GM19328 (cell line): ENCODE measurements around the gene GALNT16.
"Not testable (repeated sequence)": the region's sequence is repeated elsewhere in the genome, so short reads cannot be mapped to it uniquely, and the experiment has no call there.

ENCODE experiments used
- ATAC-seq: cut with Tn5 transposase; IDR thresholded peaks from one replicate; pipeline ENCODE4 v1.9.1; 2021; ENCODE audit warnings: mild to moderate bottlenecking, moderate library complexity; ENCODE audit not compliant: unreplicated experiment

GALNT16 gene

DNA sequence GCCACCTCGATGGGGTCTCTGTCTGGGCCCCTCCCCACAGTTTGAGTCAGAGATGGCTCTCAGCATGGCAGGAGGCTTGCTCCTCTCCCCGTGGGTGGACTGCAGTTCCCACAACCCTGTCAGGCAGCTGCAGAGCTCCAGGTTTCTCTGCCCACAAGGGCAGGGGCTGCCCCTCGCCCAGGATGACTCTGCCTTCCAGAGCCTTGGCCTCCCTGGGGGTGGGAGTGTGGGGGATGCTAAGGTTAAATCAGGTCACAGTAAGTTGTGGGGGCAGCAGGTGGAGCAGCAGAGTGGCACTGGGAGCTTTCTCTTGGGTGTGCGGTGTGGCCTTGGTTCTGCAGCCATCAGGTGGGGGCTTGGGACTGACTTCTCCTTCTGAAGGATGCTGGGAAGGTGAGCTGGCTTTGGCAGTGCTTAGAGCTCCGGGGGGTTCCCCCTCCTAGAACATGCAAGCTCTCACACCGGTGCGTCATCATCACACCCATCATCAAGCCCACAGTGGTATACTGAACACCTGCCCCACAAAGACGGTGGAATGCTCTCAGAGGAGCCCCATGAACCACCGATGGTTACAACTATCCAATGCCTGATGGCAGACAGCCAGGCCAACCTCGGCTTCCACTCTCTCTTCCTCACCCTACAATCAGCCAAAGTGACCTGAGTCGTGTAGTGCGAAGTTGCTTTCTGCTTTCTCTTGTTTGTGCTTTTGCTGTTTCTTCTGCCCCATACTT is 98.4 kb downstream of the GALNT16 start:
- ATAC-seq = no peak

DNA sequence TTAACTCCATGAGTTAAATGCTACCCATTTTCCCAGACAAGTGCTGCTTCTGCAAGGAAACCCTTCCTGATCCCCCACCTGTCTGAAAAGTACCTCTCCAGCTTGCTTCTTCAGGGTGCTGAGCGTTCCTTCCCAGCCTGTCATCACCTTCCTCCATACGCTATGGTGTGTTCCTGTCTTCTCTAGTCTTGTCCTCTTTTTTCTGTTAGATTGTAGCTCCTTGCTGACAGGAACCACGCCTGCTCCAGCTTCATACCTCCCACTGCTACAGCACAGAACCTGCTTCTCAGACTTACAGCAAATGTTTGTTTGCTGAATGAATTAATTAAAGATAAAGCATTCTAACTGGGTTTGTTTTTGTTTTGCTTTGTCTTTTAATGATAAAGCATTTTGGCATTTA is 99.0 kb downstream of the GALNT16 start:
- ATAC-seq = no peak

DNA sequence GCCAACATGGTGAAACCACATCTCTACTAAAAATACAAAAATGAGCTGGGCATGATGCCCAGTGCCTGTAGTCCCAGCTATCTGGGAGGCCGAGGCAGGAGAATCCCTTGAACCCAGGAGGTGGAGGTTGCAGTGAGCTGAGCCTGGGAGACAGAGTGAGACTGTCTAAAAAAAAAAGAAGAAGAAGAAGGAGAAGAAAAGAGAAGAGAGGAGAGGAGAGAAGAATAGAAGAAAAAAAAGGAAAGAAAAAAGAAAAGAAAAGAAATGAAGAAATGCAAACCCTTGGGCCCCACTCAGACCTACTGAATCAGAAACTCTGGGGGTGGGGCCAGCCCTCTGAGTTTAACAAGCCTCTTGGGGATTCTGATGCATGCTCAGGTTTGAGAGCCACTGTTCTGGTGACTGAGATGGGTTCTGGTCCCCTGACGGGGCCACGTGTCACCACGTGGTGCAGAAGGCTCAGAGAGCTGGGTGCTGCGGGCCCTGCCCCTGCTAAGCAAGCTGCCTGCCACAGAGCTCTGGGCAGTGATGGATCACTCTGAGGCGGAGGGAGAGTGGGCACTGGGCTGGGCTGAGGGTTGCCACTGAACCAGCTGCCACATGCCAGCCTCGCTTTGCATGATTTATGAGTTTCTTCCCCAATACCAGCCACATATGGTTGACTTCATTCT is 100.6 kb downstream of the GALNT16 start:
- ATAC-seq = no peak

DNA sequence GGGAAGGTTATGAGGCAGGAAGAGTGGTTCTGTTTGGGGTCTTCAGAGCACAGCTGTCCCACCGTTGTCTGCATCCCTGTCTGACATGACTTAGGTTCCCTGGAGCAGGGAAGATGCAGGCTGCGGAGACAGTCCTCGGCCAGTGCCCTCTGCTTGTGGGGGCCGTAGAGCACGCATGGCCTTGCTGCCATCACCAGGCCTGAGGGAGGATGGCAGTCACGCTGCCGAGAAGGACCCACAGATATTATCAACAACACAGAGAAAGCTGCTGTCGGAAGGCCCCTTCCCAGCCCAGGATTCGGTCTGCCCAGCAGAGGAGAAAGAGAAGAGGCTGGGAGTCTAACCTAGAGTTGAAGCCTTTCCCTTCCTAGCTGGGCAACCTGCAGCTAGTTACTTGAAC is 103.1 kb downstream of the GALNT16 start:
- no peak for ATAC-seq

DNA sequence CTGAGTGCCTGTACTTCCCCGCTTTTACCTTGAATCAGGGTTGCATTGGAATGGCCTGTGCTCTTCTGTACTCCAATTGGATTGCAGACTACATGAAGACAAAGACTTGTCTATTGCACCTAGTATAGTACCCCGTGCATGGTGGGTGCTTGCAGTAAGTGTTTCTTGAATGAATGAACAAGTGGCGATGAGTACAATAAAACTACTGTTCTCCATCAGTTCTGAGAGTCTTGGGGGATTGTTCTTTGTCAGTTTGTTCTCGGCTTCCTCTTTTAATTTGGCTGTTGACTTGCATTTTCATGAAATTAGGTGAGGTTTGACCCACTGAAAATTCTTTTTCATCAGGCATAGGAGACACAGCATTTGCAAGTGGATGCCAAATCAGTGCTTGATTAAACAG is 104.0 kb downstream of the GALNT16 start:
- ATAC-seq = no peak

DNA sequence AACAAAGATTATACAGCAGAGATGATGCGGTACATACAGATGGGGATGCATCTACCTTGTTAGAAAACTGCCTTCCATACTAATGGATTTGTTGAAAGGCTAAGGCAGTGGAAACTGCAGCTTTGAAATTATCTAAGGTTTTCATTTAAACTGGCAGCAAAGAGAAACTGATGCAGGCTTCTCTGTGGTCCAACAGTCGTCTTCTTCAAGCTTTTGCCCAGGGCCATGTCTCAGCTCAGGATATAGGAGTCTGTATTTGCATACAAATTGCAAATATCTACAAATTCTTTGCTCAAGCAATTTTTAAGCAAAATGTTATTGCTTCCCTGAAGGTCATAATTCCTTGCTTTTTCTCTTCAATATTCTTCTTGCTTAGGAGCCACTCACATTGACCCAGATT is 104.4 kb downstream of the GALNT16 start:
- no peak for ATAC-seq

DNA sequence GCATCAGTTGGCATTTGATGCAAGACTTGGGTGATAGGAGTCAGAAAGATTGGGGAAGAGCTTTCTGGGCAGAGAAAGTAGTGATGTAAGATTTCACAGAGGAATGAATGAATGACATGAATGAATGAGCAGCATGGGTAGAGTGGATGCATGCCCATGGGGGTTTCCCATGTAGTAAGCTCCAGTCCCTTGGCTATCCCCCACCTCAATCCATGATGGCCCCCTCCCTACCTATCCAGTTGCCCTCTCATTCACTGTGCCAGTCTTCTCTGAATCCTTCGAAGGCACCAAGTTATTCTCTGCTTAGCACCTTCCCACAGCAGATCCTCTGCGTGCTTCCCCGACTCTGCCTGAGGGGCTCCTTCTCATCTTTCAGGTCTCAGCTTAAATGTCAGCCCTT is 106.1 kb downstream of the GALNT16 start:
- ATAC-seq = no peak

DNA sequence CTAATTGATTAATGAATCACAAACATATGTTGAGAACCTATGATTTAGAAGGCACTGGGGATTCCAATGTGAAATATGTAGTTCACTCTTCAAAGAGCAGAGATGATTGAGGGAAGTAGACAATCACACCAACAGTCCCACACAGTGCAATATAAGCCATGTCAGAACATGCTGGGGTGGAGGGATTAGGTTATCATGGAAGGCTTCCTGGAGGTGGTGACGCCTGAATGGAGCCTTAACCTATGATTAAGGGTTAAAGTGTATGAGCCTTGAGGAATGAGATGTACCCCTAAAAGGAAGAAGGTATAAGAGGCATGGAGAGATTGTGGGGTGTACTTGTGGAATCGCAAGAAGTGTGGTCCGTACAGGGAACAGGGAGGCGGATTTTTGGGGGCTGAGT is 106.8 kb downstream of the GALNT16 start:
- ATAC-seq = no peak

DNA sequence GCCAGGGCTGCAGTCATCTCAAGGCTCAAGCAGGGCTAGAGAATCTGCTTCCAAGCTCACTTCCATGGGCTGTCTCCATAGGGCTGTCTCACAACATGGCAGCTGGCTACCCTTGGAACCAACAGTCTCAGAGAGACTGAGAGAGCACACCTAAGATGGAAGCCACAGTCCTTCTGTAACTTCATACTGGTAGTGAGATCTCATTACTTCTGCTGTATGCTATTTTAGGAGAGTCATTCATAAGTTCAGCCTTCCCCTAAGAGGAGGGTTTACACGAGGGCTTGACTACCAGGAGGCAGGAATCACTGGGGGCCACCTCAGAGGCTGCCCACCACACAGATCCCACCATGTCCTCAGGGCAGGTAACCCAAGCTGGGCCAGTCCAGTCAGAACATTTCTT is 108.4 kb downstream of the GALNT16 start:
- ATAC-seq = no peak

DNA sequence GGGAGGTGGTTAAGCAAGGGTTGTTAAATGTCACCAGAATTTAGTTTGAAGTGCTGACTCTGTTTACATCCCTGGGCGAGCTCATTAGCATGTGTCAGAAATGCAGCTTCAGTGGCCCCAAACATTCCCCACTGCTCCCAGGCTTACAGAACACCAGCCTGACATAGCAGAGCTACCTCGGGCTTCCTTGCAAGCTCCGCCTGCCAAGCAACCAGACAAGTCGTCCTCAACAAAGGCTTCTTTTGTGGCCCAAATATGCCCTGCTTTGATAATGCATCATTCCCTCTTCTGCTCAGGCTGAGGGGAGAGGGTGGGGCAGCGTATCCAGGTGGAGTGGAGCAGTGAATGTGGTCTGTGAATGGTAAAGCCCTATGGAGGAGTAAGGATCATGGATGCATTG is 110.1 kb downstream of the GALNT16 start:
- no peak for ATAC-seq

DNA sequence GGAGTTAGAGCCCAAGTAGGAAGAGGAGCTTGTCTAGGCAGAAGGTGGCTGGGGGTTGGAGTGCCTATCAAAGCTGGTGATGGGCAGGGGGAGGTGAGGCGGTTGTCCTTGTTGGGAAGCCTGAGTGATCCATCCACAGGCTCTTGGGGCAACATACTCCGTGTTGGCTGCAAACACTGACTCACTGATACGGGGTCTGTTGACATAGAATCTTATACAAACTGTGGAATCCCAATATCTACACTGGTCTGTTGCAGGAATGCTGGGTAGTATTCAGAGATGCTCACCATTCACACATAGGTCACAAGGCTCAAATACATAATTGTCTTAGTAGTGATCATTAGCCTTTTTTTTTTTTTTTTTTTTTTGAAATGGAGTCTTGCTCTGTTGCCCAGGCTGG is 112.2 kb downstream of the GALNT16 start:
- ATAC-seq = no peak

DNA sequence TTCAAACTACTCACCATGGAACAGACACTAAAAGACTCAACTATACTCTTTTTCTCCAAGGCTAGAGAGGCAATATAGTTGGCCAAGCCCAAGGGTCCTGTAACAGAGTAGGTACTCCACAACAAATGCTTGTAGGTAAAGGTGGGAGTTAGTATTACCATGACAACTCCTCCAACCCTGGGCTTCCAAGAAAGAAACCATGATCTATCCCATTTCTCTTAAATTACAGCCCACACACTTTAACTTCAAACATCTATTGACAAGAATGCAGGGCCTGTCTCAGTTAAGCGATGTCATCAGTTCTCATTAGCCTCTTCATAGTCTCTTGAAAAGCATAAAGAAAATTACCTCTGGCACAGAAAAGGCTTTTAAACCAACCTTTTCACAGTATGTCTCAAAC is 113.1 kb downstream of the GALNT16 start:
- ATAC-seq = no peak

DNA sequence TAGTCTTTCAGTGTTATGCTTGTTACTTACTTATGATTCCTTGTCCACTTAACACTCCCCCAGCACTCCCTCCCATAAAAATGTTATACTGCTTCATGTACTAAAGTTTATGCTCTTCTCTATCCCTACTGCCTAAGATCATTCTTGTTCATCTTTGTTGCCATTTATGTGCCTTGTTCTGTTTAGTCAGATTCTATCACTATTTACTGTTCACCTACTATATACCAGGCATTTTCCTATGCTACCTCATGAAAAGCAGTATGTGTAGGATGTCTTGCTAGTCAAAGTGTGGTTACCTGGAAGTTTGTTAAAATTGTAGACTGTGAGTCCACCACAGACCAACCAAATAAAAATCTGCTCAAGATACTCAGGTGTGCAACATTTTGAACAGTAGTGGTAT is 114.3 kb downstream of the GALNT16 start:
- no peak for ATAC-seq

DNA sequence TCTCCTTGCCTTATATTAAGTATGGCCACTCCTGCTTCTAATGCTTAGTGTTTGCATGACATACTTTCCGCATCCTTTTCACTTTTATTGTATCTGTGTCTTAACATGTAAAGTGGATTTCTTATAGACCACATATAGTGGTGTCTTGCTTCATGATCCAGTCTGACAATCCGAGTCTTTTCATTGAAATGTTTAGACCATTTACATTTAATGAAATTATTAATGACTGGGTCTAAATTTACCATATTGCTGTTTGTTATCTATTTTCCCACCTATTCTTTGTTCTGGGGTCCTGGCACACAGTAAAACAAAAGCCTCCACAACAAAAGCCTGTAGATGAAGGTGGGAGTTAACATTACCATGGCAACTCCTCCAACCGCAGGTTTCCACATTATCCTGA is 115.2 kb downstream of the GALNT16 start:
- no peak for ATAC-seq

DNA sequence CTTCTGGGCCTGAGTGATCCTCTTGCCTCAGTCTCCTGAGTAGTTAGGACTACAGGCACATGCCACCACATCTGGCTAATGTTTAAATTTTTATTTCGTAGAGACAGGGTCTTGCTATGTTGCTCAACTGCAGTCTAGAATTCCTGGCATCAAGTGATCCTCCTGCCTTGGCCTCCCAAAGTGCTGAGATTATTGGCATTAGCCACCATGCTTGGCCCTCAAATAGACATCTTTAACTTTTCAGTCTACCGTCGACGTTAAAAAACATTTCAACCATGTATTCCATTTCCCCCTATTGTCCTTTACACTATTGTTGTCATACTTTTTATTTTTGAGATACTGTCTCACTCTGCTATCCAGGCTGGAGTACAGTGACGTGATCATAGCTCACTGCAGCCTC is 115.8 kb downstream of the GALNT16 start:
- no peak for ATAC-seq

DNA sequence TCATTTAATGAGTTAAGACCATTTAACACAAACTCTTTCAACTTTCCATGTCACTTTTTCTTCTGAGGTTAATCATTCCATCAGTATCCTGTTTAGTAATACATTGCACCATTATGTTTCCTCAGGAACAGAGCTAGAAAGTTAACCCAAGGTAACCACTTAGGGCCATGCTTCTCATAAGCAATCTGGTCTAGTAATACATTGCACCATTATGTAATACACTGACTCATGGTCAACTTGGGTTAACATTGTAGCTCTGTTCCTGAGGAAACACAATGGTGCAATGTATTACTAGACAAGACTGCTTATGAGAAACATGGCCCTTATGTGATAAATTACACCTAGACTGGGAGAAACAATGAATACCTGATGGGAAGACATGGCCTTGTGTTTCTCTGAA is 116.5 kb downstream of the GALNT16 start:
- no peak for ATAC-seq

DNA sequence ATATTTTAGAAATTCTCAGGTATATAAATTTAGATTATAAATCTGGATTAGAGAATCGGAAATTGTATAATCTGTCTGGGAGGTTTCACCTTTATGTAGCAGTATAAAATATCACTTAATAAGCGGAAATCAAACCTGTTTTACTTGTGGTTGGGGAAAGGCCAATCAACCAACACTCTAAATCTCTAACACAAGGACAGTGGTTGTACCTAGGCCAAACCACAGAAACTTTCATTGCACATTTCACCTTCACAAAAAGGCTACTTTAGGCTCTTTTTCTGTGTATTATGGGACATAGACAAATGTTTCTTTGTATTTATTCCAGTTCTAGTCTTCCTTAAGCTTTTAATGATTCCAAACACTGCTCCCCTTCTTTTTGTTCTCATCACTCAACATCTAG is 118.3 kb downstream of the GALNT16 start:
- ATAC-seq = no peak

DNA sequence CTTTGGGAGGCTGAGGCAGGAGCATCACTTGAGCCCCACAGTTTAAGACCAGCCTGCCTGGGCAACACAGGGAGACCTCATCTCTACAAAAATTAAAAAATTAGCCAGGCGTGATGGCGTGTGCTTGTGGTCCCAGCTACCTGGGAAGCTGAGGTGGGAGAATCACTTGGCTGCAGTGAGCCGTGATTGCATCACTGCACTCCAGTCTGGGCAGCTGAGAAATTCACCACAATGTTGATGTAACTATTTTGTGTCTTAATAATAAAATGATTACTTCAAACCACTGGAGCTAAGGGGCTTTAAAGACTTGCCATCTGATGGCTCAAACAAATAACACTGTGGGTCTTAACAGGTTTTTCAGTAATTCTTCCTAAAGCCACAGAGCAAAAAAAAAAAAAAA is 127.4 kb downstream of the GALNT16 start:
- ATAC-seq = no peak

DNA sequence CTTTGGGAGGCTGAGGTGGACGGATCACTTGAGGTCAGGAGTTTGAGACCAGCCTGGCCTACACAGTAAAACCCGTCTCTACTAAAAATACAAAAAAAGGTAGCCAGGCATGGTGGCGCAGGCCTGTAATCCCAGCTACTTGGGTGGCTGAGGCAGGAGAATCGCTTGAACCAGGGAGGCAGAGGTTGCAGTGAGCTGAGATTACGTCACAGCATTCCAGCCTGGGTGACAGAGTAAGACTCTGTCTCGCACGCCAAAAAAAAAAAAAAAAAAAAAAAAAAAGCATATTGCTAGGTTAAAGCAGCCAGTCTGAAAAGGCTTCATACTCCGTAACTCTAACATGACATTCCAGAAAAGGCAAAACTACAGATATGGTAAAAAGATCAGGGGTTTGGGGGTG is 131.4 kb downstream of the GALNT16 start:
- ATAC-seq = not testable (repeated sequence)

DNA sequence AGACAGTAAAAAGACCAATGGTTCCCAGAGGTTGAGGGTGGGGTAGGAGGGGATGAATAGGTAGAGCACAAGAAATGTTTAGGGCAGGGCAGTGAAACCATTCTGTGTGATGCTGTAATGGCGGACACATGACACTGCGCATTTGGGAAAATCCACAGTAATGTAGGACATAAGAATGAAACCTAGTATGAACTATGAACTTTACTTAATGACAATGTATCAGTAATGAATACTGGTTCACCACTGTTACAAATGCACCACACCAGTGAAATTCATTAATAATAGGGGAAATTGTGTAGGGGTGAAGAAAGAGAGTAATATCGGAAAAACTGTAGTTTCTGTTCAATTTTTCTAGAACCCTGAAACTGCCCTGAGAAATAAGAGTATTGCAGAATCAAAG is 132.5 kb downstream of the GALNT16 start:
- no peak for ATAC-seq

DNA sequence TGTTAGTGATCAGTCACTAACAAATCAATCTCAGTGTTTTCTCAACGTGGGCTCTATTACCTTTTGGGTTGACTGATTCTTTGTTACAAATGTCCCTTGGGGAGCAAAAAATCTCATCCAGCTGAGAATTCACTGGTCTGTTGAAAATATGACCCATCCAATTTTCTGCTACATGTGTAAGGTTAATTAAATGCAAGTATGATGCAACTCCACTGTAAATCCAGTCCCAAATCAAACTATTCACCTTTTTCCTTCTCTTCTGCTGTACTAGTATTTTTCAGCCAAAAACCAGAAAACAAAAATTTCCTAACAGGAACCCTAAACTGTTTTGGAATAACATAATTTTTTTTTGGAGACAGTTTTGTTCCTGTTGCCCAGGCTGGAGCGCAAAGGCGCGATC is 136.0 kb downstream of the GALNT16 start:
- ATAC-seq = no peak

DNA sequence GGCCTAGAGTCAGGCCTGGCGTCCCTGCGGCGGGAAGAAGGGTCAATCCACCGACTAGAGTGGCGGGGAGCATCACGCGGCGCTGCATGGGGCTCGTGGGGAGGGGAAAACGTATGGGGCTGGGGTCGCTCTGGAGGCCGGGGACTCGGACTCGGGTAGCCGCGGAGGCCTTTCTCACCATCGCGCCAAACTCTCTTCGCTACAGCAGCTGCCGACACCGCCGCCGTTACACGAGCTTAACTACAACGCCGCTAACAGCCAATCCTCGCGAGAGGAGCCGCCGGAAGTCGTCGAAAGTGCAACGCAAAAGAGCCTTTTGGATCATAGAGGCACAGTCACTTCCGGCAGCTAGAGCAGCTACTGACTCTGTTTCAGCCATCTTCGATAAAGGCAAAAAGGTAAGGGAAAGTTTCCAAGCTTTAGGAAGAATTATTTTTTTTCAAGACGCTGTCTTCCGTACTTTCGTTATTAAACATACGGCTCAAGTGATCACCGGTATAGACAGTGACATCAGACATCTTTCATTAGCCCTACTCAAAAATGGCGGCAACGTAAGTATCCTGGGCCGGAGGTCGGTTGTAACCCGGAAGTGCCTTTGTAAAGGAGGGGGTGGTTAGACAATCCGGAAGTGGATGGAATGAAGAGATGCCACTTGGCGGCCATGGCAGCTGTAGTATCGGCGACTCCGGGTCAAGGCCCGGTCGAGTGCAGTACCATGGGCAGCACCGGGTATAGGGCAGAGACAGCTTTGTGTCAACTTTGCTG is 138.3 kb downstream of the GALNT16 start, which contains the start of the genes ERH and SLC39A9:
Gene ERH (minus strand): TSS at position 247 of the 765 bp plus-strand sequence. CDS start 66 bp downstream, at position 181.
Gene SLC39A9 (plus strand): TSS at position 640 of the 765 bp plus-strand sequence. CDS start 678 bp downstream, outside the sequence.
- peak; percentile 83 for ATAC-seq
